PFSK-1 (cell line): ENCODE measurements around the gene SSTR1.

Experiments used
- FOXP2 ChIP-seq: optimal IDR thresholded peaks from 2 replicates; pipeline ENCODE3; 2011; ENCODE audit warnings: borderline replicate concordance, control low read depth, inconsistent platforms; ENCODE audit not compliant: insufficient read depth; ENCODE audit errors: extremely low read length, extremely low read depth
- POLR2AphosphoS5 ChIP-seq: IDR thresholded peaks from 2 replicates; pipeline ENCODE4 v1.6.1; 2012; ENCODE audit warnings: low read depth, mild to moderate bottlenecking, control low read depth, low read length, moderate library complexity
- REST ChIP-seq, 2 experiments: IDR thresholded peaks; 2 replicates each; pipeline versions ENCODE4 v1.6.1 to v1.8.0; 2011 to 2012; ENCODE audit warnings: low read depth in 2 of 2, low read length in 2 of 2, control low read depth in 1 of 2, inconsistent platforms in 1 of 2, mild to moderate bottlenecking in 1 of 2, moderate library complexity in 1 of 2; ENCODE audit not compliant: insufficient read depth in 1 of 2
- SIN3A ChIP-seq: IDR thresholded peaks from 2 replicates; pipeline ENCODE4 v1.6.1; 2012; ENCODE audit warnings: mild to moderate bottlenecking, low read length, moderate library complexity, borderline replicate concordance; ENCODE audit not compliant: insufficient read depth
- TAF1 ChIP-seq: IDR thresholded peaks from 2 replicates; pipeline ENCODE4 v1.6.1; 2012; ENCODE audit warnings: low read length, control low read depth, borderline replicate concordance; ENCODE audit not compliant: insufficient read depth

SSTR1 gene

GRCh38 chr14:38211255-38211735 lies 3.6 kb downstream of the SSTR1 start:
- TF ChIP-seq POLR2AphosphoS5 (no peak), SIN3A (no peak), FOXP2 (no peak), REST (IDR thresholded peaks at IDR 0.05; ENCODE audit: insufficient read depth in 1 of 2, low read depth in 2 of 2, low read length in 2 of 2) (no peak), TAF1 (no peak)

- TF ChIP-seq TAF1 (no peak), REST (IDR thresholded peaks at IDR 0.05; ENCODE audit: insufficient read depth in 1 of 2, low read depth in 2 of 2, low read length in 2 of 2) (no peak), FOXP2 (no peak), POLR2AphosphoS5 (no peak), SIN3A (no peak)
Observed at GRCh38 chr14:38212111-38212510, 4.4 kb downstream of the SSTR1 start.

- TF ChIP-seq TAF1 (no peak), REST (IDR thresholded peaks at IDR 0.05; ENCODE audit: insufficient read depth in 1 of 2, low read depth in 2 of 2, low read length in 2 of 2) (no peak), POLR2AphosphoS5 (no peak), SIN3A (no peak), FOXP2 (no peak)
Observed at GRCh38 chr14:38213001-38213400, 5.3 kb downstream of the SSTR1 start.

- TF ChIP-seq SIN3A (no peak), POLR2AphosphoS5 (no peak), TAF1 (no peak), REST (IDR thresholded peaks at IDR 0.05; ENCODE audit: insufficient read depth in 1 of 2, low read depth in 2 of 2, low read length in 2 of 2) (no peak), FOXP2 (no peak)
Observed at GRCh38 chr14:38217553-38217952, 9.8 kb downstream of the SSTR1 start.

- TF ChIP-seq TAF1 = no peak
- no peak for TF ChIP-seq FOXP2
- no peak for TF ChIP-seq SIN3A
- TF ChIP-seq REST (IDR thresholded peaks at IDR 0.05; ENCODE audit: insufficient read depth in 1 of 2, low read depth in 2 of 2, low read length in 2 of 2) = no peak
- no peak for TF ChIP-seq POLR2AphosphoS5
Observed at GRCh38 chr14:38221077-38221476, 13.4 kb downstream of the SSTR1 start.
